ENCODE results near the gene ITPK1.

DNA sequence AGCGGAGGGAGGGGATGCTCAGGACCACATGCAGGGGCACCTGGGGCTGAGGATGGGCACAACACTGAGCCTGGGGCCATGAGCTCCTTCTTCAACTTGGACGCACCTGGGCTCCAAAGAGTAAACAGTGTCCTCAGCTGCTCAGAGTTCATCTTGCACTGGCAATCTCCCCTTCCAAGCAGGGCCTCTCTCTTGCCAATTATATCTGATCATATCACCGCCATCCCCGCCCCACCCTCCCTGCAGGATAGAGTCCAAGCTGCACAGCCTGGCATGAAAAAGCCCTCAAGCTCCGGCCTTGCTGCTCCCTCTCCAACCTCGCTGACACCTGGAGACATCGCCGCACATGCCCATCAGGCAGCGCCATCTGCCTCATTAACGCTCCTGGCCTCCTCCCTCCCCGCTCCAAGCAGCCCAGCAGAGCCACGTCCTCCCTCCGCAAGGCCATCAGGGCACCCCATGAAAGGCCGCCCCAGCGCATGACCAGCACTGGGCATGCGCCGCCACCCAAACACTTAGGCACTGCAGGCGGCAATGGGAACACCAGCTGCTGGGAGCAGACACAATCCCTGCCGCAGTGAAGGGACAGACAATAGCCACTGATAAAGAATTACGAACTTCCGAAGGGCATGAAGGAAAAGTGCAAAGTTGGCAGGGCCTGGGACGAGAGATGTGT, 103.9 kb downstream of the ITPK1 start:
- TF ChIP-seq CTCF (IDR thresholded peaks at IDR 0.05) (no peak), EP300 (IDR thresholded peaks at IDR 0.05) (no peak)

Measured in esophagus muscularis mucosa (tissue), 3 donors.